Liver (tissue), 9 donors: ENCODE measurements around the gene HPDL. TPM values are rescaled to one million over a fixed set of nuclear protein-coding genes. Genes with fewer than 3 reads are reported as not detected.

ENCODE experiments used
- DNase-seq: peaks from one replicate; pipeline ENCODE4 v3.0.0-alpha.2; 2017; ENCODE audit warnings: low spot score
- H3K27ac ChIP-seq, 2 donors: one replicate each; pipeline ENCODE4 v1.7.0; 2013; ENCODE audit warnings: inconsistent platforms in 2 of 2, low read length in 2 of 2, control low read depth in 1 of 2, low read depth in 1 of 2, mild to moderate bottlenecking in 1 of 2
- H3K27me3 ChIP-seq, 4 donors: one replicate each; pipeline versions ENCODE4 v1.6.1 to v1.7.0; 2013; ENCODE audit warnings: low read length in 3 of 4, inconsistent platforms in 1 of 4, mild to moderate bottlenecking in 1 of 4, moderate library complexity in 1 of 4; ENCODE audit not compliant: control insufficient read depth in 4 of 4, insufficient read depth in 4 of 4
- H3K36me3 ChIP-seq, 4 donors: one replicate each; pipeline versions ENCODE4 v1.6.1 to v1.7.0; 2013; ENCODE audit warnings: low read length in 3 of 4, mild to moderate bottlenecking in 3 of 4, low read depth in 1 of 4, moderate library complexity in 1 of 4; ENCODE audit not compliant: control insufficient read depth in 4 of 4, insufficient read depth in 3 of 4
- H3K4me1 ChIP-seq, 4 donors: one replicate each; pipeline versions ENCODE4 v1.6.1 to v1.7.0; 2013; ENCODE audit warnings: low read length in 3 of 4, mild to moderate bottlenecking in 3 of 4, moderate library complexity in 1 of 4; ENCODE audit not compliant: control insufficient read depth in 4 of 4, insufficient read depth in 4 of 4
- H3K4me3 ChIP-seq, 3 donors: one replicate each; pipeline versions ENCODE4 v1.6.1 to v1.7.0; 2013; ENCODE audit warnings: low read length in 3 of 3, control low read depth in 1 of 3, low read depth in 1 of 3, mild to moderate bottlenecking in 1 of 3
- H3K9ac ChIP-seq, 2 donors: one replicate each; pipeline ENCODE4 v1.7.0; 2013; ENCODE audit warnings: low read length in 2 of 2, mild to moderate bottlenecking in 2 of 2, moderate library complexity in 2 of 2, control low read depth in 1 of 2, low read depth in 1 of 2
- H3K9me3 ChIP-seq, 4 donors: one replicate each; pipeline versions ENCODE4 v1.6.1 to v1.7.0; 2013; ENCODE audit warnings: low read length in 3 of 4; ENCODE audit not compliant: control insufficient read depth in 4 of 4
- CTCF ChIP-seq: fragments of 150-350 bp; IDR thresholded peaks from 2 replicates; pipeline ENCODE4 v1.5.1; 2017; ENCODE audit warnings: improper control_type of control experiment, low read depth, low read length; ENCODE audit not compliant: missing input control
- HNF4A ChIP-seq, 2 donors: conservative IDR thresholded peaks; 2 replicates each; pipeline ENCODE4 v1.6.1; 2016; ENCODE audit warnings: antibody characterized with exemption in 2 of 2, mild to moderate bottlenecking in 2 of 2
- NR2F2 ChIP-seq: IDR thresholded peaks from 2 replicates; pipeline ENCODE4 v1.6.1; 2016; ENCODE audit warnings: antibody characterized with exemption
- RAD21 ChIP-seq, 2 donors: IDR thresholded peaks; 2 replicates each; pipeline ENCODE4 v1.6.1; 2016; ENCODE audit warnings: antibody characterized with exemption in 2 of 2, mild to moderate bottlenecking in 2 of 2
- RXRA ChIP-seq, 2 donors: IDR thresholded peaks; 2 replicates each; pipeline ENCODE4 v1.6.1; 2017 to 2018; ENCODE audit warnings: antibody characterized with exemption in 2 of 2, mild to moderate bottlenecking in 1 of 2
- SP1 ChIP-seq: IDR thresholded peaks from 2 replicates; pipeline ENCODE4 v1.6.1; 2018; ENCODE audit warnings: antibody characterized with exemption, mild to moderate bottlenecking
- TAF1 ChIP-seq: conservative IDR thresholded peaks from 2 replicates; pipeline ENCODE4 v1.6.1; 2016; ENCODE audit warnings: antibody characterized with exemption, mild to moderate bottlenecking
- WGBS: extraction: QIAGEN DNeasy Blood & Tissue Kit; methylation state at CpG from one replicate; pipeline ENCODE4 v1.1.7; 2013; 5-methylcytosine and 5-hydroxymethylcytosine counted together
- polyA plus RNA-seq, 2 donors: library from polyadenylated mRNA; stranded (reverse) in 1 of 2; unstranded in 1 of 2; fragments of 200-250 nt in 1 of 2; fragments of >200 nt in 1 of 2; fragmentation: Nextera tagmentation in 1 of 2; extraction: Ambion mirVana in 1 of 2; gene quantifications; one replicate each; pipeline versions ENCODE4 v1.2.1 to v1.2.3, GENCODE V29; 2013 to 2015
- total RNA-seq, 2 donors: library from RNA; depleted of rRNA; stranded (reverse); fragments of >200 nt; gene quantifications; one replicate each; pipeline ENCODE4 v1.2.3, GENCODE V29; 2014
- TF ChIP-seq, protein P1 (sequence below): IDR thresholded peaks from 2 replicates; pipeline ENCODE4 v1.6.1; 2016; ENCODE audit warnings: antibody characterized with exemption
- TF ChIP-seq, protein P2 (sequence below): IDR thresholded peaks from 2 replicates; pipeline ENCODE4 v1.6.1; 2016; ENCODE audit warnings: antibody characterized with exemption, mild to moderate bottlenecking
- donor health status: healthy.
- donor health status: healthy.
- donor health status: healthy.
- donor health status: healthy.
- donor health status: healthy.

Gene HPDL
- total and polyA plus RNA-seq, 4 donors, result 0.09 to 5.2 (median 0.15) TPM; not detected in 1

DNA sequence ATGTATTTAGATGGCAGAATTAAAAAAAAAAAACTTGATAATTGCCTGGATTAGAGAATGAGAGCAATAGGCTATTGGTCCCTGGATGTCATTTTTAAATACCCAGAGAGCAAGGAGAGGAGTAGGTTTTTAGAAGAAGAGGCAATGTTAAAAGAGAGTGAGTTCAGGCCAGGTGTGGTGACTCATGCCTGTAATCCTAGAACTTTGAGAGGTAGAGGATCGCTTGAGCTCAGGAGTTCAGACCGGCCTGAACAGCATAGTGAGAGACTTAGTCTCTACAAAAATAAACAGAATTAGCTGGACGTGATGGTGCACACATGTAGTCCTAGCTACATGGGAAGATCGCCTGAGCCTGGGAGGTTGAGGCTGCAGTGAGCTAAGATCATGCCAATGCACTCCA is 29.5 kb downstream of the HPDL start:
- Histone ChIP-seq H3K4me1 (peaks cover 7 to 13% (median 10%) of the 10 kb centered on the region in 4 donors), H3K4me3 (no peak overlapping the region), H3K9me3 (no peaks in the 10 kb centered on the region), H3K9ac (no peak overlapping the region), H3K27ac (no peak overlapping the region), H3K27me3 (no peaks in the 10 kb centered on the region), H3K36me3 (peaks cover 0 to 2% (median 0%) of the 10 kb centered on the region in 4 donors)
- DNase-seq, result no peak
- WGBS, result 93% methylated on average over 4 of the region's 4 CpGs
- TF ChIP-seq CTCF (no peak), TAF1 (no peak), SP1 (no peak), HNF4A (conservative IDR thresholded peaks at IDR 0.05) (no peak), RXRA (IDR thresholded peaks at IDR 0.05) (no peak)
- TF ChIP-seq, protein P1, sequence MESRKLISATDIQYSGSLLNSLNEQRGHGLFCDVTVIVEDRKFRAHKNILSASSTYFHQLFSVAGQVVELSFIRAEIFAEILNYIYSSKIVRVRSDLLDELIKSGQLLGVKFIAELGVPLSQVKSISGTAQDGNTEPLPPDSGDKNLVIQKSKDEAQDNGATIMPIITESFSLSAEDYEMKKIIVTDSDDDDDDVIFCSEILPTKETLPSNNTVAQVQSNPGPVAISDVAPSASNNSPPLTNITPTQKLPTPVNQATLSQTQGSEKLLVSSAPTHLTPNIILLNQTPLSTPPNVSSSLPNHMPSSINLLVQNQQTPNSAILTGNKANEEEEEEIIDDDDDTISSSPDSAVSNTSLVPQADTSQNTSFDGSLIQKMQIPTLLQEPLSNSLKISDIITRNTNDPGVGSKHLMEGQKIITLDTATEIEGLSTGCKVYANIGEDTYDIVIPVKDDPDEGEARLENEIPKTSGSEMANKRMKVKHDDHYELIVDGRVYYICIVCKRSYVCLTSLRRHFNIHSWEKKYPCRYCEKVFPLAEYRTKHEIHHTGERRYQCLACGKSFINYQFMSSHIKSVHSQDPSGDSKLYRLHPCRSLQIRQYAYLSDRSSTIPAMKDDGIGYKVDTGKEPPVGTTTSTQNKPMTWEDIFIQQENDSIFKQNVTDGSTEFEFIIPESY, result no peak
- TF ChIP-seq, protein P2, sequence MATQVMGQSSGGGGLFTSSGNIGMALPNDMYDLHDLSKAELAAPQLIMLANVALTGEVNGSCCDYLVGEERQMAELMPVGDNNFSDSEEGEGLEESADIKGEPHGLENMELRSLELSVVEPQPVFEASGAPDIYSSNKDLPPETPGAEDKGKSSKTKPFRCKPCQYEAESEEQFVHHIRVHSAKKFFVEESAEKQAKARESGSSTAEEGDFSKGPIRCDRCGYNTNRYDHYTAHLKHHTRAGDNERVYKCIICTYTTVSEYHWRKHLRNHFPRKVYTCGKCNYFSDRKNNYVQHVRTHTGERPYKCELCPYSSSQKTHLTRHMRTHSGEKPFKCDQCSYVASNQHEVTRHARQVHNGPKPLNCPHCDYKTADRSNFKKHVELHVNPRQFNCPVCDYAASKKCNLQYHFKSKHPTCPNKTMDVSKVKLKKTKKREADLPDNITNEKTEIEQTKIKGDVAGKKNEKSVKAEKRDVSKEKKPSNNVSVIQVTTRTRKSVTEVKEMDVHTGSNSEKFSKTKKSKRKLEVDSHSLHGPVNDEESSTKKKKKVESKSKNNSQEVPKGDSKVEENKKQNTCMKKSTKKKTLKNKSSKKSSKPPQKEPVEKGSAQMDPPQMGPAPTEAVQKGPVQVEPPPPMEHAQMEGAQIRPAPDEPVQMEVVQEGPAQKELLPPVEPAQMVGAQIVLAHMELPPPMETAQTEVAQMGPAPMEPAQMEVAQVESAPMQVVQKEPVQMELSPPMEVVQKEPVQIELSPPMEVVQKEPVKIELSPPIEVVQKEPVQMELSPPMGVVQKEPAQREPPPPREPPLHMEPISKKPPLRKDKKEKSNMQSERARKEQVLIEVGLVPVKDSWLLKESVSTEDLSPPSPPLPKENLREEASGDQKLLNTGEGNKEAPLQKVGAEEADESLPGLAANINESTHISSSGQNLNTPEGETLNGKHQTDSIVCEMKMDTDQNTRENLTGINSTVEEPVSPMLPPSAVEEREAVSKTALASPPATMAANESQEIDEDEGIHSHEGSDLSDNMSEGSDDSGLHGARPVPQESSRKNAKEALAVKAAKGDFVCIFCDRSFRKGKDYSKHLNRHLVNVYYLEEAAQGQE, result no peak

DNA sequence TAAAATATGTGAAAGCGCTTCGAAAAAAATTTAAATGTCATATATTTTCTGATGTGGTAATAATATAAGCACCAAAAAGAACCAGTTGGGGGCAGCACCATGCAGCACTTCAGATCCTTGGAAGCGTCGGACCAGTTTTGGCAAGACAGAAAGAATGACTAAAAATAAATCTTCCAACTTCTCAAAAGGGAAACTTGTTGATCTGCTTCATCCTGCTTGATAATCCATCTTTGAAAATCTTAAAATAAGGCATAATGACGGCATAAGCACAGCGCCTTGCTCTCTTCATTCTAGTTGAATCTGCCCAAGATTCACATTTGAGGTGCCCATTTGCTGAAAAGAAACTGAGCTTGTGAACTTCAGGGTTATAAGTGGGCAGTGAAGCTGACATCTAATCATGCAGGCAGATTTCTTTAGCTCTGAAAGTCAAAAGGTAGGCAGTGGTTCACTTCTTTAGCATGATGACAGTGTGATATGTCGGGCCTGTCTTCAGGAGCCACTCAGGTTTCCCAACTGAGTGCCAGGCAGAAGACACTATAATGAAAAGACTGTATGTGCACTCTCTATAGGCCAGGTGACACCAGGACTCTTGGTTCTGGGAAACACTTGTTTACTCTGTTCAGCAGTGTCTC is 33.3 kb downstream of the HPDL start:
- TF ChIP-seq NR2F2 (no peak), RAD21 (IDR thresholded peaks at IDR 0.05) (peak; percentile 92 to 94), CTCF (peak; percentile 72)
- Histone ChIP-seq H3K9ac (no peak overlapping the region), H3K9me3 (no peaks in the 10 kb centered on the region), H3K4me3 (no peak overlapping the region), H3K4me1 (peaks cover 7 to 18% (median 13%) of the 10 kb centered on the region in 4 donors), H3K27me3 (no peaks in the 10 kb centered on the region), H3K27ac (peak overlapping the region; percentile 4 to 12), H3K36me3 (no peaks in the 10 kb centered on the region)
- DNase-seq, result peak; percentile 54
- WGBS, result 32% methylated on average over 7 of the region's 7 CpGs
